GM19372 (cell line): ENCODE data around the gene MAN2B2.

Experiments
- ATAC-seq: cut with Tn5 transposase; IDR thresholded peaks from one replicate; pipeline ENCODE4 v1.9.1; 2021; ENCODE audit warnings: mild to moderate bottlenecking, low read depth, moderate library complexity; ENCODE audit not compliant: unreplicated experiment

The MAN2B2 gene

DNA sequence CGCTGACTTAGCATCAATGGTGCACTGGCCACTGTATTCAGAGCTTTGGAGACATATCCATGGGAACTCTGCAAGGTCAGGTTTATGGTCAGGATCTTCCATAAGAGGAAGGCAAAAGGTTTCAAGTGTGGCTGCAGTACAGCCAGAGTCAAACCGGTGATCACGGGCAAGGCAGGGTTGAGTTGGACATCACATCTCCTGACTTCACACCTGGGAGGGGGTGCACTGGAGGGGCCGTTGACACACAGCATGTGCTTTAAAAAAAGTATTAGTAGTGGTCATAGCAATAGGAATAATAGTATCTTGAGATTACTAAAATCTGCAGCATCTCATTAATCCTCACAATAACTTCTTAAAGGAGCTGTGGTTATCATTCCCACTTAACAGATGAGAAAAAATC is 28.9 kb upstream of the MAN2B2 start:
- ATAC-seq, result no peak

DNA sequence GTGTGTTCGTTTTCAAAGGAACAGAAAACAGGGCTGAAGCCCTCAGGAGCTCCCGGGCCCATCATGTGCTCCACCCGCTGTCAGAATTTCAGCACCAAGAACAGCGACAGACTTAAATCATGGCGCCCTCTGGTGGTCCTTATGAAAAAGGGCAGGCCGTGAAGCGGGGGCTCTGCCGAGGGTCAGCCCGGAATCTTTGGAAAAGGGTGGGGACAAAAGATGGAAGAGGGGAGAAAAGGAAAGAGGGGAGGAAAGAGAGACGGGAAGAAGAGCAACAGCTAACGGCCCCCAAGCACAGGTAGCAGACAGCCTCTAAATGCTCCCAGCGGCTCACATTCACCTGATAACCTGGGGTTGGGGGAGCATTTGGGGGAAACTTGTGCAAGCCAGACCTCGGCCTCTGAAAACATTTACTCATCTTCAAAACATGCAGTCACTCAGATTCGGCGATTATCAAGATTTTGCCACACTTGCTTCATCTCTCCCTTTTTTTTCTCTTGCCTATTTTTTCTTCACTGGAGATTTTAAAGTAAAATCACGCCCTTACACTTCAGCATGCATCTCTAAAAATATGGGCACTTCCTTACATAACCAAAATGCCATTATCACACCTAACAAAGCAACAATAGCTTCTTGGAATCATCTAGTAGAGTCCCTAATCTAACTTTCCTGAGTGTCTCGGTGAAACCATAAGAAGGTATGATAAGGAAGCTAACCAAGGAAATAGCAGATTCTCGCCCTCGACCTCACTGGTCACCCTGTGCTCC is 28.1 kb upstream of the MAN2B2 start:
- ATAC-seq, result no peak

DNA sequence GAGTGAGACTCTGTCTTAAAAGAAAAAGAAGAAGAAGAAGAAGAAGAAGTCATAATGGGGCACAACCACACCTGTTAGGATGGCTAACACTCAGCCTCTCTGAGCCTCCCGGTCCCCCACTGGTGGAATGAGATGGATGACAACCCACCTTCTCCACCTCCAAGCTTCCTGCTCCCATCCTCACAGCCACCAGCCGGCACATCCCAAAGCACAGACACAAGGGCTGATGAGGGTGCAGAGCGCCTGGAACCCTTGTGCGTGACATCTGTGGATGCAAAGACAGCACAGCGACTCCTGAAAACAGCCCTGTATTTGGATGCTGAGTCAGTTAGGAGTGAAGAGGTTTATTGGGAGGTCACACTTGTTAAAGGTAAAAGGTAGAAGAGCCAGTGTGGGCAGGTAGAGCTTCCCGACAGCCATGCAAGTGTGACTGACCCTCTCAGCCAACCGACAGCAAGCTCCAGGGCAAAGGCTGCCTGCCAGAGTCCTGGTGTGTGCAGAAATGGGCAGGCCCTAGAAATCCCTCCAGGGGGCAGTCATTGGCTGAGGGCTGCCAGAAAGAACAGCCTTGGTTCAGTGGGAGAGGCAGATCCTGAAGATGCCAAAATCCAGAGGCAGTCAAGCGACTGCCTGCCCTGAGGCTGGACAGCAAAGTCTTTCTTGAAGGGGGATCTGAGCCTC is 26.6 kb upstream of the MAN2B2 start:
- ATAC-seq, result no peak

DNA sequence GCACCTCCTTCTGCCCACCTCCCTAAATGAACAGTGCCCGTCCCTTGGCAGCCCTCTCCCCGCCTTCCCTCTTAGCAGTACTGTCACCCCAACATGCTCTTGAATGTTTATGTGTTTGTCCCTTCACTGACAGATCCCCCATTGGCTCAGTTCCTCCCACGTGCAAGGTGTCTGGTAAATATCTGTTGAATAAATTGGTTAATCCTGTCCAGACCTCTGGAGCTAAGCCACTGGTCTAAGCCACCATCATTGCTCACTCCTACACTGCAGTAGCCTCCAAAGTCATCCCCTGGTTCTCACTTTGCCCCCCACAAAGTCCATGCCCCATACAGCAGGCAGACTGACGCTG is 26.1 kb upstream of the MAN2B2 start:
- no peak for ATAC-seq

DNA sequence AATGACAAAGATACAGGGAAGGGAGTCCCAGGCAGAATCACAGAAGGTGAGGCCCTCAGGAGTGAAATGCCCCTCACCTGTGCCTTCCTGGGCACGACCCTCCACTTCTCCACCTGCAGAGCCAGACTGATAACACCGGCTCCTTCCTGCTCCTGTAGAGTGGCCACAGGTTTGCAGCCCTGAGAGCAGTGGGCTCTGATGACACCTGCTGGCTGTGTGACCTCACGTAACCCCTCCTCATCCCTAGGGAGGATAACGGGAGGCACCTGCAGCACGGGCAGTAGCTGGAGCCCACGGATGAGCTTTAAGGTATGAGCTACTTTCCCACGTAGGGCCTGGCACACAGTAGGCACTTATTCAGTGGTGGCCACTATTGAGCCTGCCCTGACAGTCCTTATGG is 25.5 kb upstream of the MAN2B2 start:
- ATAC-seq, result no peak

DNA sequence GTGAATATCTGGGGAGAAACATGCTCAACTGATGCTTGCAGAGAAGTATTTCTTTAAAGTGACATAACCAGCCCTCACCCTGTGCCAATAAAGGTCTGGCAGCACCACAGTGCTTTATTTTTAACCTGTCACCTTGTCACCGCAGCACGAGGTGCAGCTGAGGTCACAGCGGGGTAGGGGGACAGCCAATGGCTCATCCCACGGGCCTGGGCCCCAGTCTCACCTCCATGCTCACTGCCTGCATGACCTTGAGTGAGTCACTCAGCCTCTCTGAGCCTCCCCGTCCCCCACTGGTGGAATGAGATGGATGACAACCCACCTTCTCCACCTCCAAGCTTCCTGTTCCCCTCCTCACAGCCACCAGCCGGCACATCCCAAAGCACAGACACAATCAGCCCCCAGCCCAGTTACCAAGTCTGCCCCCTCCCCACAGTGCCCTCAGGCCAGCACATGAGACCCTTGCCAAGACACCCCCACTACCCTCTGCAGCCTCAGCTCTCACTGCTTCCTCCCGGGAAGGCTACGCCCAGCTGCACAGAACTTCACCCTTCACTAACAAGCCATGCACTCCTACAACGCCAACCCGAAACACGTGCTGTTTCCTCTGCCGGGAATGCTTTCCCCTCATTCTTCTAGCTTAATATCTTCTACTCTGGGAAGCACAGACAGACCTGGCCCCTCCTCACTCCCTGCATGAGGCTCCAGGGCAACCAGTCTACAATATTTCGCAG is 24.9 kb upstream of the MAN2B2 start:
- ATAC-seq, result no peak

DNA sequence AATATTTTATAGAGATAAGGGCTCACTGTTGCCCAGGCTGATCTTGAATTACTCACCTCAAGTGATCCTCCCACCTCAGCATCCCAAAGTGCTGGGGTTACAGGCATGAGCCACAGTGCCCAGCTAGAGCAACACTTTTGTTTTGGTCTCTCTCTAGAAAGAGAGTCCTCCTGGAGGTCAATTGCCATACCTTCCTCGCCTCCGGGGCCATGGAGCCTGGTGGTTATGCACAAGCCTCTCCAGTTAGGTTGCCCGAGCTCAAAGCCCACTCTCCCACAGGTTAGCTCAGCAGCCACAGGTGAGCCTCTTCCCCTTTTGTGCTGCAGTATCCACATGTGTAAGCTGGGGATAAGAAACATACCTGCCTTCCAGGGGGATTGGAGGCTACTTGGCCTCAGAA is 24.2 kb upstream of the MAN2B2 start:
- no peak for ATAC-seq

DNA sequence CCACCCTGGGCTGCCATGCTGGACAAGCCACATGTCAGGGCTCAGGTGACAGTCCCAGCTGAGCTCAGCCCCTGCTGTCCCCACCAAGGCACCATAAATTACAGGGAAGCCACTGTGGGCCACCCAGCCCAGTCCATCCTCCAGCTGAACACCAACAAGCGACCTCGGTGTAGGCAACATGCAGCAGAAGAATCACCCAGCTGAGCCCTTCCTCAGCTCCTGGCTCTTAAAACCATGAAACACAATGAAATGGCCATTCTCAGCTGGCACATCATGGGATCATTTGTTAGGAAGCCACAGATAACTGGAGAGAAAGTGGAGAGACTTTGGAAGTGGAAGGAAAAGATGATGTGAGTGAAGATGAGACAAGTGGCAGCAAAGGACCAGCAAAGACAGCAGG is 23.3 kb upstream of the MAN2B2 start:
- no peak for ATAC-seq

DNA sequence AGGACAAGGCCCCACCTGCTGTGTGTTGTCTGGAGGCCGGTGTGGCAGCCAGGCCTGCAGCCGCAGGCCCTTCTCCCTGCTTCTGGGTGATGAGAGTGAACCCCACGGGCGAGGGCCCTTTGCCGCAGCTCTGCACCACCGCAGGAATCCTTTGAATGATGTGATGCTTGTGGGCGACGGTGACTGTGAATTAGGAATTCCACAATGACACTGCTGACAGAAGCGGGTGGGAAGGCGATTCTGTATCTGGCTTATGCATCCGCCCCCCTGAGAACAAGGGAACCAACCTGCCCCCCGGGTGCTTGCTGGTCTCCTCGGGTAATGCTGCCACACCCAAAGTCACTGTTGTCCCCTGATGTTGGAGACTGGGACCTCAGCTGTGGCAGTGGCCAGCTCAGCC is 19.5 kb upstream of the MAN2B2 start:
- ATAC-seq, result no peak

DNA sequence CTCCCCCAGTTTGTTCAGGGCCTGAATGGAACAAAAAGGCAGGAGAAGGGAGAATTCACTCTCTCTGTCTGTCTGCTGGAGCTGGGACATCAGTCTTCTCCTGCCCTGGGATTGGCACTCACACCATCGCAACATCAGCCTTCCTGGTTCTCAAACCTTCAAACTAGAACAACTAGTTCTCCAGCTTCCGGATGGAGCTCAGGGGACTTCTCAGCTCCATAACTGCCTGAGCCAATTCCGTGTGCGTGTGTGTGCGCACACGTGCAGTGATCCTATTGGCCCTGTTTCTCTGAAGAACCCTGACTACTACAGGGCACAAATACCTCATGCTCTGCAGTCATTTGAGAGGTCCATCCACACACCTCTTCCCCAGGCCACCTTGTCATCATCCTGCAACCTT is 18.7 kb upstream of the MAN2B2 start:
- no peak for ATAC-seq

DNA sequence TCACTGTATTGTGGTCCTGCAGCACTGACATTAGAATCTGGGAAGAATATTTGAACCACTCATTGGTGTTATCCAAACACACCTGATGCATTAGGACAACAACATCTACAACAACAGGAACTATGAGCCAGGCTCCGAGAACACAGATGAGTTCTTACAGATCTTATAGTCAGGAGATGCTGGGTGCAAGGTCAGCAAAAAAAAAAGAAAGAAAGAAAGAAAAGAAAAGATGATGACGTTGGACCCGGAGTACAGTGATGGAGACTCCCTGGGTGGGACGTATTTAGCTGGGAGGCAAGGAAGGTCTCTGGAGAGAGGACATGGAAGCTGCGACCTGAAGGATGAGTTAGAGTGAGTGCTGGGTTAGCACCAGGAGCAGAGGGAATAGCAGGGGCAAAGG is 17.8 kb upstream of the MAN2B2 start:
- ATAC-seq, result no peak

DNA sequence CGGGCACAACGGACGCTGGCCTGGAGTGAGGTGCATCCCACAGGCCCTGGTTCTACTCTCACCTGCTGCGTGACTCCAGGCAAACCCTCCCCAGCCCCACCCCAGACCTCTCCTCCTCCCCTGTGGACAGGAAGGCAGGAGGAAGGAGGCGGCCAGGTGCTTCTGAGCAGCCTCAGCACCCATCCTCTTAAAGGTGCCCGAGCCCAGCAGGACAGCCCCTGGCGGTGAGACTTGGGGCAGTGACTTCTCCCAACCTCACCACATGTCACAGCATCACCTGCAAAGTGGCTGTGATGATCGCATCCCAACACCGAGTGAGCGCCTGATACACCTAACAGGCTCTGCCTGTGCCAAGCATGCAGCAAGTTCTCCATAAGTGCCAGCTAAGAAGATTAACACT is 17.1 kb upstream of the MAN2B2 start:
- ATAC-seq, result no peak

DNA sequence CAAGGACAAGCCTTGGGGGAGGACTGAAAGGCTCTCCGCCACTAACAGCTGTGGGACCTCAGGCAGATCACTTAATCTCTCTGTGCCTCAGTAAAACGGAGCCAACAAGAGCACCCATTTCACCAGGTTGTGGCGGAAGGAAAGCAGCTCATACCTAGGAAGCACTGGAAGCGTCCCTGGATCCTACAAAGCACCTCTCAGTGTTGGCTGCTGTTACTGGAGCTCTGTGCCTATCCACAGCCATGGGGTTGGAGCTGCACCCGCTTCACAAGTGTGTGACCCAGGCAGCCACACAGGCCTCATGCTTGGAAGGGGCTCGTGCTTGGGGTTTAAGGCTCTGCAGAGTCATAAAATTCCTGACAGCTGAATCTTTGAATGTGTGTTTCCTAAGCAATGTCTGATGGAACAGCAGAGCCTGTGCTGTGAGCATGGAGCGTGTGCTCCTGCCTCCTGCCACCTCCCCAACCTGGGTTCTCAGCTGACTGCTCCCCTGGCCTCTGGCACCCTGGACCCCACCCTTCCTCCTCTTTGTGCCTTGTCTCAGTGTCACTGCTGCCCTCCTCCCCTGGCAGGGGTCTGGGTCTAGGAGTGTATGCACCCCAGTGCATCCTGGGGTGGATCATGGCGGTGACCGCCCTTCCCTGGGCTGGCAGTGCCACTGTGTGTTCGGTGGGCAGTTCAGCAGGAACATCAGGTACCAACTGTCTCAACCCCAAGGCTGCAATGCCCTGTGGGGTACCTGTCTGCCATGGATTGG is 14.4 kb upstream of the MAN2B2 start:
- no peak for ATAC-seq

DNA sequence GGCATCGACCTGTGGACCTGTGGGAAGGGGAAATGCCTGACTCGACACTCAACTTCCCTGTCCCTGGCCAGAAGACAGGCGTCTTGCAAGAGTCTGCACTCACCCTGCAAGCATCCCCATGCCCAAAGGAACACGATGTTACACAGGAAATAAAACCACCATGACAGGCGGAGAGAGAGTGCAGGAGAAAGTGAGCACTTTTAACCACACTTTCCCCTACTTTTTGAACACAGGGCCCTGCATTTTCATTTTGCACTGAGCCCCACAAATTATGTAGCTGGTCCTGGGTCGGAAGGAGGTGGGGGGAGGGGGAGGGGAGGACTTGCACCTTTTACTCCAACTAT is 13.8 kb upstream of the MAN2B2 start:
- no peak for ATAC-seq

DNA sequence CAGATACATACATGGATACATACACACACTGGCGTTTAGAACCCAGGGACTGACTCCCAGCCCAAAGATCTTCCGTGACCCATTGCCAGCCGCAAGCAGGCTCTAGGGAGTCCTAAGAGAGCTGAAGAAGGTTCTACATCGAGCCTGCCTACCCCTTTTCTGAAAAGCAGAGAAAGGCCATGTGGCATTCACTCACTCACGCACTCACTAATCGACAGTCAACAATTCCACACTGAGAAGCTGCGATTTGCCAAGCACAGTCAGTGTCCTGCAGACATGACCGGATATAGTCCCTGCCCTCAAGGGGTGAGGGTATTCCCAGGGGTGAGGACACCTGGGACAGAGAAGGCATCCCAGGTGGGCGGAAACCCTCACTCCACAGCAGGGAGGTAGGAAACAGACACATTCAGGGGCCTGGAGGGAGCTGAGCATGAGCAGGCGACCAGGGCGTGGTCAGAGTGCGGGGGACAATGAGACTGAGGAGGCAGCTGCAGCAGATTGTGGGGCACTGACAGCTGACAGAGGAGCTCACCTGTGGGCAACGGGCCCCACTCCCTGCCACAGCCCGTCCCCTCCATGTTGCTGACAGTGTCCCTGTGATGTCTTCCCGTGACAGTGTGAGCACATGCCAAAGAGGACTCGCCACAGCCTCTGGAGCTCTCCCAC is 13.2 kb upstream of the MAN2B2 start:
- no peak for ATAC-seq

DNA sequence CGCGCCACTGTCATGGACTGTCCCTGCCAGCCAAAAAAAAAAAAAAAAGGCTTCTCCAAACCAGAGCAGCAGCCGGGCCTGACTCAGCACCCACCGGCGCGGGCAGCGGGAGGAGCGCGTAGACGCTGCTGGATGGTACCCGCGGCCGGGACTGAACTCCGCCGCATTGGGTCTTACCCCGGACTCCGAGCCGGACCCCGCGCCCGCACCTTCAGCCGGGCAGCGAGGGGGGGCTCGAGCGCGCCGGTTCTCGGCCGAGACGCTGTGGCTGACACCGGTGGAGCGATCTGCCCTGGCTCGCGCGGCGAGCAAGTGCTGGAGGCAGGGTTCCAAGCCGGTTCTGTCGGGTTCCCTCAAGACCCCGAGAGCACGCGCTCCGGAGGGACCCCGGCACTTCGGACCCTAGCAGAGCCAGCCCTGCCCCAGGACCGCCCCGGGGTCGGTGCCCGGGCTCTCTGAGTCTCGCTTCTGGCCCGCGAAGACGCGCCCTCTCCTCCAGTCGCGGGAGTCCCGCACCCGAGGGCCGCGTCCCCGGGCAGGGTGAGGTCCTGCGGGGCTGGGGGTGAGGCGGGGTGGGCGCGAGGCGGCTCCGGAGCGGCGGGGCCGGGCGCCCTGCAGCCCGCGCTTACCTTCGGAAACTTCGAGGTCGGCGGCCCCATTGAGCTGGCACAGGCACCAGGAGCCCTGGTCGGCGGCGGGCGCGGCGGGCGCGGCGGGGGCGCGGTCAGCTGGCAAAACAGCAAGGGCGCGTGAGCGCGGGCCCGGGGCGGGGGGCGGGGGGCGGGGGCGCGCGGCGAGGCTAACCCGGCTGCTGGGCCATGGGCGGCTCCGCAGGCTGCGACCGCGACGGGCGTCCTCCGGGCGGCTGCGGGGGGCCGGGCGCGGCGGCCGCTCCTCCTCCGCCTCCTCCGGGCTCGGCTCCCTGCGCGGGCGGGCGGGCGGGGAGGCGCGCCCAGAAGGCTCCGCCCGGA is 11.8 kb upstream of the MAN2B2 start:
- no peak for ATAC-seq

DNA sequence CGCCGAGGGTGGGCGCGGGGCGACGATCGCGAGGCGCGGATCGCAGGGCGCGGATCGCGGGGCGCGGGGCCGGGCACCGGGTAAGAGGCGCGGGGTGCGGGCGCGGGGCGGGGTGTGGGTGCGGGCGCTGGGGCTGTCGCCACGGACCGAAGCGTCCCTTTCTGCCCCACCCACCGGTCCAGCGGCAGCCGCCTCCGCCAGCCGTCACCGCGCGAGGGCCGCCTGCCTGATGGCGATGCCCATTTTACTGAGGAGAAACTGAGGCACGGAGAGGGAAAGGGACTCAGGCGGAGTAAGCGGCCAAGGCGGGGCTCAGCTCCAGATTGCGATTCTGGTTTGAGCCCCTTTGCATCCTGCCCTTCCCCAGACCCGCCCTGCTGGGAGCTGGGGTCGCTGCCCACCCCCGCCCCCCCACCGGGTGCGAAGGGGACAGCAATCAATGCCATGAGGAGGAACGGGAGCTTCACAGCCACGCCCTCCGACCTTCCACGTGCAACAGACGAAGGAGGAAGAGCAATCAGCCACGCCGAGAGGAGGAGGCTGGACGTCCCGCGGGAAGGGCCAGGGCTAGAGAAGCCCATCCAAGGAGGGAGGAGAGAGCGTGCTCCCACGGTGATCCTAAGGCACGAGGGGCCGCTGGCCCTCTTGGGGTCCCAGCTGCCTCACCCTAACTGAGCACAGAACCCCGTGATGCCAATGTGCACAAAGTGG is 10.9 kb upstream of the MAN2B2 start:
- ATAC-seq, result no peak

DNA sequence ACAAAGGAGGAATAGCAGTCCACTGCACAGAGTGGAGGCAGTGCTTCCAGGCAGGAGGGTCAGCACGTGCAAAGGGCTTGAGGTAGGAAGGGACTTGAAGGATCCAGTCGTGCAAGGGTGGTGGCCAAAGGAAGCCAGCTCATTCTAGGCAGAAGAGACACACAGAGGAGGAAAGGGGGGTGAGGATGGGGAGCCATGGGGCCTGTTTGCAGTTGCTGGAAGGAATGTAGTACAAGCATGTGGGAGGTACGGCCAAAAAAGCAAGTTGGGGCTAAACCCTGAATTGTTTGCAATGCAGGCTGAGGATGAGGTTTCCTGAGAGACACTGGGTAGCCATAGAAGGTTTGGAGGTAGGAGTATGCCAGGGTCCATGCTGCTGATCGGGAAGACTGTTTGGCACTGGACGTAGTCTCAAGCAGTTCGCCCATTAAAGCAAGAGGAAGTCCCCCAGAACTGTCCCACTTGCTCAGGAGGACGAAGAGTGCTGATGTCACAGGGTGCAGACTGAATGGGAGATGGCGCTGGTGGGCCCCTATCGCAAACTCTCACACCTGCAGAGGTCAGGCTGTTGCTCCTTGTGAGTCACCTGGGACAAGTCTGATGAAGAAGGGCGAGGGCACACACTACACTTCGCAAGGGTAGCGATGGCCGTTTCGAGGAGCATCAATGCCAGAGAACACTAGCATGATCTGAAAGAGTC is 9.1 kb upstream of the MAN2B2 start:
- ATAC-seq, result no peak
